ENCODE data around the gene RIMS1.

The RIMS1 gene

GRCh38 chr6:72132851-72133250 is 246.5 kb downstream of the RIMS1 start:
- H3K4me3 ChIP-seq (ENCODE audit: insufficient read depth, low read length, poor library complexity, severe bottlenecking), result no peak overlapping the region
- H3K27me3 ChIP-seq (ENCODE audit: low read length), result no peaks in the 10 kb centered on the region
- no peak overlapping the region for H3K4me2 ChIP-seq (ENCODE audit: low read depth, low read length, poor library complexity, severe bottlenecking)
- no peak overlapping the region for H3K27ac ChIP-seq (ENCODE audit: low read depth, low read length)
- no peak overlapping the region for H2AFZ ChIP-seq (ENCODE audit: low read depth, low read length, severe bottlenecking)
- H3F3A ChIP-seq (ENCODE audit: insufficient read depth), result no peaks in the 10 kb centered on the region
- no peaks in the 10 kb centered on the region for H3K36me3 ChIP-seq (ENCODE audit: low read length)
- no peak overlapping the region for H3K9ac ChIP-seq (ENCODE audit: low read length)
- TF ChIP-seq CTCF (IDR thresholded peaks at IDR 0.05; ENCODE audit: insufficient read depth, low read length, poor library complexity, severe bottlenecking) (no peak), EZH2phosphoT487 (conservative IDR thresholded peaks at IDR 0.05; ENCODE audit: low read length) (no peak)
- no peaks in the 10 kb centered on the region for H3K9me3 ChIP-seq (ENCODE audit: insufficient read depth, low read length)
- no peaks in the 10 kb centered on the region for H3K79me2 ChIP-seq (ENCODE audit: insufficient read depth, low read length)
- no peaks in the 10 kb centered on the region for H3K9me2 ChIP-seq (replicated peaks; ENCODE audit: insufficient read depth, low read length)
- H4K20me1 ChIP-seq (ENCODE audit: low read depth, low read length), result no peaks in the 10 kb centered on the region

- Histone ChIP-seq H3K79me2 (ENCODE audit: insufficient read depth, low read length) (no peaks in the 10 kb centered on the region), H3K9me2 (replicated peaks; ENCODE audit: insufficient read depth, low read length) (no peaks in the 10 kb centered on the region), H3K4me3 (ENCODE audit: insufficient read depth, low read length, poor library complexity, severe bottlenecking) (no peak overlapping the region), H3K36me3 (ENCODE audit: low read length) (no peaks in the 10 kb centered on the region), H3K9ac (ENCODE audit: low read length) (no peak overlapping the region), H4K20me1 (ENCODE audit: low read depth, low read length) (no peaks in the 10 kb centered on the region), H3K27me3 (ENCODE audit: low read length) (no peaks in the 10 kb centered on the region), H3K27ac (ENCODE audit: low read depth, low read length) (no peak overlapping the region), H3K4me2 (ENCODE audit: low read depth, low read length, poor library complexity, severe bottlenecking) (no peak overlapping the region), H2AFZ (ENCODE audit: low read depth, low read length, severe bottlenecking) (no peak overlapping the region), H3K9me3 (ENCODE audit: insufficient read depth, low read length) (no peaks in the 10 kb centered on the region), H3F3A (ENCODE audit: insufficient read depth) (no peaks in the 10 kb centered on the region)
- TF ChIP-seq CTCF (IDR thresholded peaks at IDR 0.05; ENCODE audit: insufficient read depth, low read length, poor library complexity, severe bottlenecking), result no peak
- no peak for TF ChIP-seq EZH2phosphoT487 (conservative IDR thresholded peaks at IDR 0.05; ENCODE audit: low read length)
These were observed 247.0 kb downstream of the RIMS1 start for GRCh38 chr6:72133324-72133723.

- TF ChIP-seq CTCF (IDR thresholded peaks at IDR 0.05; ENCODE audit: insufficient read depth, low read length, poor library complexity, severe bottlenecking), result no peak
- no peak for TF ChIP-seq EZH2phosphoT487 (conservative IDR thresholded peaks at IDR 0.05; ENCODE audit: low read length)
- Histone ChIP-seq H4K20me1 (ENCODE audit: low read depth, low read length) (no peaks in the 10 kb centered on the region), H2AFZ (ENCODE audit: low read depth, low read length, severe bottlenecking) (no peak overlapping the region), H3K9me2 (replicated peaks; ENCODE audit: insufficient read depth, low read length) (no peaks in the 10 kb centered on the region), H3K27ac (ENCODE audit: low read depth, low read length) (no peak overlapping the region), H3K27me3 (ENCODE audit: low read length) (no peaks in the 10 kb centered on the region), H3K4me3 (ENCODE audit: insufficient read depth, low read length, poor library complexity, severe bottlenecking) (no peak overlapping the region), H3F3A (ENCODE audit: insufficient read depth) (no peaks in the 10 kb centered on the region), H3K9me3 (ENCODE audit: insufficient read depth, low read length) (no peaks in the 10 kb centered on the region), H3K79me2 (ENCODE audit: insufficient read depth, low read length) (no peaks in the 10 kb centered on the region), H3K9ac (ENCODE audit: low read length) (no peak overlapping the region), H3K36me3 (ENCODE audit: low read length) (no peaks in the 10 kb centered on the region), H3K4me2 (ENCODE audit: low read depth, low read length, poor library complexity, severe bottlenecking) (no peak overlapping the region)
These were observed 254.4 kb downstream of the RIMS1 start for GRCh38 chr6:72140795-72141194.

Measured in SU-DHL-6 (cell line).